HepG2 (cell line): ENCODE data around the gene RREB1.

Experiments used
- CTCF ChIP-seq: sonication (generic); formaldehyde crosslinking; IDR thresholded peaks from 2 replicates; pipeline ENCODE4 v1.5.0; 2020; ENCODE audit warnings: mild to moderate bottlenecking, missing genetic modification reagents, moderate library complexity
- FIP1L1 ChIP-seq: fragments of 200-400 bp; formaldehyde crosslinking; IDR thresholded peaks from 2 replicates; pipeline ENCODE4 v1.6.1; 2018; ENCODE audit warnings: low read depth, mild to moderate bottlenecking, low read length, moderate library complexity, borderline replicate concordance; ENCODE audit not compliant: insufficient read depth
- FOXO4 ChIP-seq: sonication (generic); formaldehyde crosslinking; conservative IDR thresholded peaks from 2 replicates; pipeline ENCODE4 v1.8.1; 2023; ENCODE audit warnings: missing genetic modification reagents
- GABPA ChIP-seq, 2 experiments: IDR thresholded peaks; 2 replicates each; pipeline ENCODE4 v1.6.1; 2011 to 2016; ENCODE audit warnings: low read depth in 2 of 2, low read length in 1 of 2, missing biosample characterization in 1 of 2, missing genetic modification characterization in 1 of 2
- HNRNPK ChIP-seq: fragments of 200-400 bp; formaldehyde crosslinking; IDR thresholded peaks from 2 replicates; pipeline ENCODE4 v1.6.1; 2018; ENCODE audit warnings: low read length, low read depth, moderate library complexity, mild to moderate bottlenecking; ENCODE audit not compliant: poor library complexity, severe bottlenecking
- JUN ChIP-seq: sonication (generic); formaldehyde crosslinking; IDR thresholded peaks from 2 replicates; pipeline ENCODE4 v1.4.0; 2020; ENCODE audit warnings: mild to moderate bottlenecking, missing genetic modification reagents
- SIN3A ChIP-seq: IDR thresholded peaks from 2 replicates; pipeline ENCODE4 v1.6.1; 2011; ENCODE audit warnings: low read depth, mild to moderate bottlenecking, control low read depth, low read length, borderline replicate concordance
- ZNF75D ChIP-seq: sonication (generic); formaldehyde crosslinking; IDR thresholded peaks from 2 replicates; pipeline ENCODE4 v1.8.1; 2023; ENCODE audit warnings: missing genetic modification reagents, mild to moderate bottlenecking, borderline replicate concordance
- TF ChIP-seq, protein P1 (sequence below): IDR thresholded peaks from 2 replicates; pipeline ENCODE4 v1.6.1; 2012; ENCODE audit warnings: inconsistent platforms
- TF ChIP-seq, protein P2 (sequence below): IDR thresholded peaks from 2 replicates; pipeline ENCODE4 v1.6.1; 2012; ENCODE audit warnings: low read length, improper control_type of control experiment

DNA sequence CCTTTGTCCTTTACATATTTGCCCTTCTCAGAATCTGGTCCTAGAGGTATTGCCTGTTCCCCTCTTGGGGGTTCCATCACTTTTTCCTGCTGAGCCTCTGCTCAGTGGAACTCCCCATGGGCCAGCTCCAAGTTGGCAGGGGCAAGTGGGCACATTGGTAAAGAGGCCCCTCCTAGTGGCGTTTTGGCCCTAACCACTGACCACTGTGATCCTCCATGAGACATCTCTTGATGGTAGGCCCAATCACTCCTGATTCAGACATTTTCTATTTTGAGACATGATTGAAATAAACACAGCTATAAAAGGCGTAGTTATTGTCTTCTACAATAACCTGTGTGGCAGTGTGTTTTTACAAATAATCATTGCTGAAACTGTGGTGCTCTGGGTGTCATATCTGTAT is 83.0 kb downstream of the RREB1 start:
- TF ChIP-seq ZNF75D (CRISPR knock-in tag) (no peak), JUN (CRISPR knock-in tag) (no peak), CTCF (CRISPR knock-in tag) (0 out of 2 replicates have a peak, but pooled peaks have one; percentile 11), HNRNPK (no peak), GABPA (IDR thresholded peaks at IDR 0.05; ENCODE audit: low read depth, low read length) (no peak), GABPA (CRISPR knock-in tag; IDR thresholded peaks at IDR 0.05; ENCODE audit: low read depth) (no peak), FIP1L1 (no peak), FOXO4 (CRISPR knock-in tag) (no peak), SIN3A (no peak)
- TF ChIP-seq, protein P1, sequence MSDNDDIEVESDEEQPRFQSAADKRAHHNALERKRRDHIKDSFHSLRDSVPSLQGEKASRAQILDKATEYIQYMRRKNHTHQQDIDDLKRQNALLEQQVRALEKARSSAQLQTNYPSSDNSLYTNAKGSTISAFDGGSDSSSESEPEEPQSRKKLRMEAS = no peak
- TF ChIP-seq, protein P2, sequence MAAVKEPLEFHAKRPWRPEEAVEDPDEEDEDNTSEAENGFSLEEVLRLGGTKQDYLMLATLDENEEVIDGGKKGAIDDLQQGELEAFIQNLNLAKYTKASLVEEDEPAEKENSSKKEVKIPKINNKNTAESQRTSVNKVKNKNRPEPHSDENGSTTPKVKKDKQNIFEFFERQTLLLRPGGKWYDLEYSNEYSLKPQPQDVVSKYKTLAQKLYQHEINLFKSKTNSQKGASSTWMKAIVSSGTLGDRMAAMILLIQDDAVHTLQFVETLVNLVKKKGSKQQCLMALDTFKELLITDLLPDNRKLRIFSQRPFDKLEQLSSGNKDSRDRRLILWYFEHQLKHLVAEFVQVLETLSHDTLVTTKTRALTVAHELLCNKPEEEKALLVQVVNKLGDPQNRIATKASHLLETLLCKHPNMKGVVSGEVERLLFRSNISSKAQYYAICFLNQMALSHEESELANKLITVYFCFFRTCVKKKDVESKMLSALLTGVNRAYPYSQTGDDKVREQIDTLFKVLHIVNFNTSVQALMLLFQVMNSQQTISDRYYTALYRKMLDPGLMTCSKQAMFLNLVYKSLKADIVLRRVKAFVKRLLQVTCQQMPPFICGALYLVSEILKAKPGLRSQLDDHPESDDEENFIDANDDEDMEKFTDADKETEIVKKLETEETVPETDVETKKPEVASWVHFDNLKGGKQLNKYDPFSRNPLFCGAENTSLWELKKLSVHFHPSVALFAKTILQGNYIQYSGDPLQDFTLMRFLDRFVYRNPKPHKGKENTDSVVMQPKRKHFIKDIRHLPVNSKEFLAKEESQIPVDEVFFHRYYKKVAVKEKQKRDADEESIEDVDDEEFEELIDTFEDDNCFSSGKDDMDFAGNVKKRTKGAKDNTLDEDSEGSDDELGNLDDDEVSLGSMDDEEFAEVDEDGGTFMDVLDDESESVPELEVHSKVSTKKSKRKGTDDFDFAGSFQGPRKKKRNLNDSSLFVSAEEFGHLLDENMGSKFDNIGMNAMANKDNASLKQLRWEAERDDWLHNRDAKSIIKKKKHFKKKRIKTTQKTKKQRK = no peak
